A549 (cell line): ENCODE measurements around the gene ZFP62. TPM values are rescaled to one million over a fixed set of nuclear protein-coding genes. Genes with fewer than 3 reads are reported as not detected.

Source experiments
- ATAC-seq, 2 experiments: fragments of 200-7000 bp in 1 of 2; fragments of >200 bp in 1 of 2; cut with Nextera tagmentation in 1 of 2; cut with Tn5 transposase in 1 of 2; 3 replicates each; pipeline versions ENCODE4 v1.8.0 to v1.9.1; 2018 to 2020; ENCODE audit warnings: mild to moderate bottlenecking in 1 of 2, moderate library complexity in 1 of 2
- CTCF ChIA-PET: fragments of 300-600 bp; sonication (Branson Sonifier 250); formaldehyde crosslinking; extraction: SDS; loops from one replicate; lab custom pipeline; 2021; ENCODE audit warnings: antibody characterized with exemption, inconsistent platforms; lab: Yijun Ruan, JAX
- POLR2A ChIA-PET: fragments of 350-600 bp; formaldehyde crosslinking; extraction: SDS; loops from one replicate; lab custom pipeline; 2021; ENCODE audit warnings: antibody characterized with exemption, inconsistent platforms; lab: Yijun Ruan, JAX
- DNase-seq, 2 experiments: peaks; one replicate each; pipeline versions ENCODE4 v3.0.0 to v3.0.0-alpha.2; 2011 to 2016; ENCODE audit warnings: low read depth in 1 of 2, low spot score in 1 of 2
- FAIRE-seq: peaks from 2 replicates; lab custom pipeline; 2011; peaks lifted over from hg19 to GRCh38; lab: Jason Lieb, UNC
- H3K27ac ChIP-seq, 2 experiments: fragments of >200 bp; sonication (Bioruptor Twin); formaldehyde crosslinking; 3 replicates each; pipeline ENCODE4 v1.5.1; 2016 to 2017
- H3K4me1 ChIP-seq: fragments of >200 bp; sonication (Bioruptor Twin); formaldehyde crosslinking; 3 replicates; pipeline ENCODE4 v1.6.1; 2016
- H3K4me2 ChIP-seq: fragments of >200 bp; sonication (Bioruptor Twin); formaldehyde crosslinking; 3 replicates; pipeline ENCODE4 v1.6.1; 2016
- H3K4me3 ChIP-seq: fragments of >200 bp; sonication (Bioruptor Twin); formaldehyde crosslinking; 3 replicates; pipeline ENCODE4 v1.5.1; 2016
- H3K9me3 ChIP-seq: fragments of >200 bp; sonication (Bioruptor Twin); formaldehyde crosslinking; 3 replicates; pipeline ENCODE4 v1.6.1; 2016
- CBX2 ChIP-seq: fragments of 200-600 bp; sonication (generic); IDR thresholded peaks from 2 replicates; pipeline ENCODE4 v1.6.1; 2016; ENCODE audit warnings: low read depth, mild to moderate bottlenecking, borderline replicate concordance
- CHD4 ChIP-seq: fragments of 200-600 bp; sonication (generic); IDR thresholded peaks from 2 replicates; pipeline ENCODE4 v1.6.1; 2016; ENCODE audit warnings: antibody characterized with exemption, mild to moderate bottlenecking, borderline replicate concordance
- EHF ChIP-seq: fragments of 250-450 bp; sonication (Bioruptor Pico); IDR thresholded peaks from 2 replicates; pipeline ENCODE4 v1.5.0; 2020; ENCODE audit warnings: mild to moderate bottlenecking
- EHMT2 ChIP-seq: fragments of 200-600 bp; sonication (generic); IDR thresholded peaks from 2 replicates; pipeline ENCODE4 v1.6.1; 2016; ENCODE audit warnings: antibody characterized with exemption, low read depth, mild to moderate bottlenecking, moderate library complexity
- EP300 ChIP-seq, 2 experiments: fragments of >200 bp; sonication (Bioruptor Twin); formaldehyde crosslinking; IDR thresholded peaks; 2 replicates in 1 of 2; 3 replicates in 1 of 2; pipeline ENCODE4 v1.6.1; 2016 to 2017
- ESRRA ChIP-seq: fragments of 150-350 bp; IDR thresholded peaks from 2 replicates; pipeline ENCODE4 v1.6.1; 2014; ENCODE audit warnings: mild to moderate bottlenecking, low read length, borderline replicate concordance
- GATA3 ChIP-seq: IDR thresholded peaks from 2 replicates; pipeline ENCODE4 v1.6.1; 2012; ENCODE audit warnings: borderline replicate concordance
- HDAC2 ChIP-seq: fragments of 200-600 bp; sonication (generic); IDR thresholded peaks from 2 replicates; pipeline ENCODE4 v1.6.1; 2016
- HEYL ChIP-seq: fragments of 250-450 bp; sonication (Bioruptor Pico); IDR thresholded peaks from 2 replicates; pipeline ENCODE4 v1.8.0; 2021; ENCODE audit warnings: mild to moderate bottlenecking, moderate library complexity
- HOXA7 ChIP-seq: fragments of 250-450 bp; sonication (Bioruptor Pico); IDR thresholded peaks from 2 replicates; pipeline ENCODE4 v1.5.0; 2020; ENCODE audit warnings: mild to moderate bottlenecking, moderate library complexity
- HOXB5 ChIP-seq: fragments of 250-450 bp; sonication (Bioruptor Pico); IDR thresholded peaks from 2 replicates; pipeline ENCODE4 v1.5.0; 2020; ENCODE audit warnings: mild to moderate bottlenecking, moderate library complexity
- JUNB ChIP-seq: fragments of >200 bp; sonication (Bioruptor Twin); formaldehyde crosslinking; IDR thresholded peaks from 2 replicates; pipeline ENCODE4 v1.6.1; 2016
- KDM1A ChIP-seq: fragments of 200-600 bp; sonication (generic); IDR thresholded peaks from 2 replicates; pipeline ENCODE4 v1.6.1; 2016; ENCODE audit warnings: low read depth, mild to moderate bottlenecking
- KDM5A ChIP-seq: fragments of 200-600 bp; sonication (generic); IDR thresholded peaks from 2 replicates; pipeline ENCODE4 v1.6.1; 2016; ENCODE audit warnings: antibody characterized with exemption, mild to moderate bottlenecking
- MAFK ChIP-seq: fragments of 450-650 bp; IDR thresholded peaks from 2 replicates; pipeline ENCODE4 v1.6.1; 2014; ENCODE audit not compliant: partially characterized antibody
- MYC ChIP-seq: IDR thresholded peaks from 2 replicates; pipeline ENCODE4 v1.6.1; 2012; ENCODE audit warnings: mild to moderate bottlenecking, inconsistent platforms, low read length, improper control_type of control experiment, borderline replicate concordance
- NFE2L2 ChIP-seq: fragments of 150-350 bp; conservative IDR thresholded peaks from 2 replicates; pipeline ENCODE4 v1.6.1; 2014; ENCODE audit warnings: low read length
- NPAS2 ChIP-seq: fragments of 250-450 bp; sonication (Bioruptor Pico); IDR thresholded peaks from 2 replicates; pipeline ENCODE4 v1.8.0; 2022; ENCODE audit warnings: mild to moderate bottlenecking, moderate library complexity, borderline replicate concordance
- POLR2AphosphoS2 ChIP-seq: conservative IDR thresholded peaks from 2 replicates; pipeline ENCODE4 v1.6.1; 2012; ENCODE audit warnings: low read length, improper control_type of control experiment, inconsistent platforms
- RAD21 ChIP-seq, 2 experiments: fragments of >200 bp in 1 of 2; sonication (Bioruptor Twin) in 1 of 2; formaldehyde crosslinking in 1 of 2; IDR thresholded peaks in 1 of 2; conservative IDR thresholded peaks in 1 of 2; 2 replicates in 1 of 2; 3 replicates in 1 of 2; pipeline ENCODE4 v1.6.1; 2012 to 2018; ENCODE audit warnings: inconsistent platforms in 1 of 2
- RARB ChIP-seq: fragments of 250-450 bp; sonication (Bioruptor Pico); IDR thresholded peaks from 2 replicates; pipeline ENCODE4 v1.8.0; 2021; ENCODE audit warnings: mild to moderate bottlenecking, moderate library complexity
- RNF2 ChIP-seq: fragments of 200-600 bp; sonication (generic); IDR thresholded peaks from 2 replicates; pipeline ENCODE4 v1.6.1; 2016; ENCODE audit warnings: low read depth, mild to moderate bottlenecking, antibody characterized with exemption, moderate library complexity, borderline replicate concordance
- ZC3H11A ChIP-seq: fragments of 450-650 bp; IDR thresholded peaks from 2 replicates; pipeline ENCODE4 v1.6.1; 2014; ENCODE audit warnings: antibody characterized with exemption, mild to moderate bottlenecking
- WGBS: methylation state at CpG from one replicate; pipeline ENCODE4 v1.1.6; 2017; ENCODE audit errors: missing lambda C conversion rate; 5-methylcytosine and 5-hydroxymethylcytosine counted together
- polyA plus RNA-seq, 4 experiments: library from polyadenylated mRNA; depleted of rRNA in 3 of 4; stranded (reverse); fragments of >200 nt; fragmentation: RNase III in 1 of 4; extraction: RNeasy Plus Mini Kit Qiagen cat#74134 plus additional on column Dnase treatment in 1 of 4; gene quantifications; 2 replicates in 3 of 4; 3 replicates in 1 of 4; pipeline ENCODE4 v1.2.3, GENCODE V29; 2011 to 2017
- TF ChIP-seq, protein P1 (sequence below): fragments of >200 bp; sonication (Bioruptor Twin); formaldehyde crosslinking; IDR thresholded peaks from 3 replicates; pipeline ENCODE4 v1.5.1; 2016

Gene ZFP62
- polyA plus RNA-seq, 2 of the 4 experiments (the other 2 are of a cell fraction) = 13.9 to 23.4 TPM

- DNase-seq = no peak
- WGBS = 73% methylated on average over 13 of the region's 13 CpGs
- ChIA-PET POLR2A (interaction anchor here (1.0 kb wide), 1 partner anchor 14 kb away, joined by 4 read pairs; no protein-coding TSS in a partner anchor), CTCF (interaction anchor here (1.3 to 1.8 kb wide), 3 partner anchors 10 to 22 kb away, joined by 3 to 5 read pairs (median 5); no protein-coding TSS in a partner anchor)
- FAIRE-seq = no peak
- 0 out of 6 replicates have a peak, but pooled peaks of 1 of the 2 experiments have one; percentile 28 for ATAC-seq
- TF ChIP-seq NFE2L2 = no peak
- no peak for TF ChIP-seq KDM1A
- TF ChIP-seq HOXA7 = no peak
- no peak for TF ChIP-seq MAFK
- no peak for TF ChIP-seq EP300 (IDR thresholded peaks at IDR 0.05)
- TF ChIP-seq MYC = no peak
- no peak for TF ChIP-seq ZC3H11A
- TF ChIP-seq ESRRA = no peak
- Histone ChIP-seq H3K4me3 (no peak overlapping the region), H3K27ac (no peak overlapping the region), H3K9me3 (no peaks in the 10 kb centered on the region), H3K4me1 (no peaks in the 10 kb centered on the region), H3K4me2 (no peak overlapping the region)
Measured at GRCh38 chr5:180816608-180817534, 44.2 kb downstream of the ZFP62 start.

- TF ChIP-seq POLR2AphosphoS2 = no peak
- no peak for TF ChIP-seq HEYL
- TF ChIP-seq JUNB = no peak
- TF ChIP-seq HOXB5 (CRISPR knock-in tag) = no peak
- no peak for TF ChIP-seq CBX2
- TF ChIP-seq ESRRA = no peak
- TF ChIP-seq KDM5A = no peak
- TF ChIP-seq, protein P1, sequence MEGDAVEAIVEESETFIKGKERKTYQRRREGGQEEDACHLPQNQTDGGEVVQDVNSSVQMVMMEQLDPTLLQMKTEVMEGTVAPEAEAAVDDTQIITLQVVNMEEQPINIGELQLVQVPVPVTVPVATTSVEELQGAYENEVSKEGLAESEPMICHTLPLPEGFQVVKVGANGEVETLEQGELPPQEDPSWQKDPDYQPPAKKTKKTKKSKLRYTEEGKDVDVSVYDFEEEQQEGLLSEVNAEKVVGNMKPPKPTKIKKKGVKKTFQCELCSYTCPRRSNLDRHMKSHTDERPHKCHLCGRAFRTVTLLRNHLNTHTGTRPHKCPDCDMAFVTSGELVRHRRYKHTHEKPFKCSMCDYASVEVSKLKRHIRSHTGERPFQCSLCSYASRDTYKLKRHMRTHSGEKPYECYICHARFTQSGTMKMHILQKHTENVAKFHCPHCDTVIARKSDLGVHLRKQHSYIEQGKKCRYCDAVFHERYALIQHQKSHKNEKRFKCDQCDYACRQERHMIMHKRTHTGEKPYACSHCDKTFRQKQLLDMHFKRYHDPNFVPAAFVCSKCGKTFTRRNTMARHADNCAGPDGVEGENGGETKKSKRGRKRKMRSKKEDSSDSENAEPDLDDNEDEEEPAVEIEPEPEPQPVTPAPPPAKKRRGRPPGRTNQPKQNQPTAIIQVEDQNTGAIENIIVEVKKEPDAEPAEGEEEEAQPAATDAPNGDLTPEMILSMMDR = no peak
- no peak for TF ChIP-seq CHD4
- no peak for TF ChIP-seq EHF
- TF ChIP-seq NPAS2 (CRISPR knock-in tag) = no peak
- no peak for TF ChIP-seq EHMT2
- no peak for TF ChIP-seq ZC3H11A
- no peak for TF ChIP-seq GATA3
- TF ChIP-seq HDAC2 = no peak
- Histone ChIP-seq H3K4me1 (peaks cover 7% of the 10 kb centered on the region; the same call in 2 of the 3 replicates), H3K9me3 (no peaks in the 10 kb centered on the region), H3K4me2 (no peak overlapping the region), H3K27ac (no peak overlapping the region), H3K4me3 (no peak overlapping the region)
- CTCF ChIA-PET = interaction anchor here (1.0 to 1.8 kb wide), 4 partner anchors 11 to 53 kb away, joined by 3 to 5 read pairs (median 4); no protein-coding TSS in a partner anchor
- no peak for DNase-seq
- no peak for FAIRE-seq
- WGBS = 77% methylated on average over 9 of the region's 9 CpGs
- POLR2A ChIA-PET = interaction anchor here (1.0 kb wide), 1 partner anchor 15 kb away, joined by 4 read pairs; no protein-coding TSS in a partner anchor
- ATAC-seq = no peak
Measured at GRCh38 chr5:180815293-180815917, 45.7 kb downstream of the ZFP62 start.

- H3K4me2 ChIP-seq = no peak overlapping the region
- CTCF ChIA-PET = interaction anchor here (0.6 to 2.1 kb wide), 9 partner anchors 13 to 355 kb away, joined by 3 to 10 read pairs (median 4); no protein-coding TSS in a partner anchor
- DNase-seq = peak in 1 of 2 experiments; percentile 37
- FAIRE-seq = no peak
- POLR2A ChIA-PET = interaction anchor here (0.5 to 1.8 kb wide), 2 partner anchors 18 to 449 kb away, joined by 3 to 8 read pairs; no protein-coding TSS in a partner anchor
- H3K27ac ChIP-seq = no peak overlapping the region
- peaks cover 14% of the 10 kb centered on the region for H3K4me1 ChIP-seq
- TF ChIP-seq RAD21 (conservative IDR thresholded peaks at IDR 0.05 in 1 of 2, IDR thresholded peaks at IDR 0.05 in 1 of 2) (0 out of 5 replicates have a peak, but pooled peaks of 1 of the 2 experiments have one; percentile 16), RARB (CRISPR knock-in tag) (no peak), RNF2 (no peak)
- TF ChIP-seq, protein P1 = peak; percentile 17; the same call in 2 of the 3 replicates
- ATAC-seq = no peak
- no peaks in the 10 kb centered on the region for H3K9me3 ChIP-seq
- no peak overlapping the region for H3K4me3 ChIP-seq
- WGBS = 69% methylated on average over 5 of the region's 5 CpGs
Measured at GRCh38 chr5:180813420-180813819, 47.7 kb downstream of the ZFP62 start.
